H1 (cell line): ENCODE results near the gene VWF. TPM values are rescaled to one million over a fixed set of nuclear protein-coding genes. Genes with fewer than 3 reads are reported as not detected.

Source experiments
- CTCF ChIA-PET: fragments of 300-600 bp; sonication (Branson Sonifier 250); formaldehyde crosslinking; loops from one replicate; lab custom pipeline; 2021; ENCODE audit not compliant: partially characterized antibody; lab: Charles Lee
- POLR2A ChIA-PET: fragments of 300-600 bp; sonication (Branson Sonifier 250); formaldehyde crosslinking; loops from one replicate; lab custom pipeline; 2021; ENCODE audit warnings: inconsistent platforms; ENCODE audit not compliant: partially characterized antibody; lab: Charles Lee
- DNase-seq, 2 experiments: peaks; one replicate each; pipeline versions ENCODE4 v3.0.0 to v3.0.0-alpha.2; 2010 to 2022; ENCODE audit warnings: low spot score in 2 of 2, low read depth in 1 of 2, mixed read lengths in 1 of 2
- FAIRE-seq: peaks from 2 replicates; lab custom pipeline; 2011; peaks lifted over from hg19 to GRCh38; lab: Jason Lieb, UNC
- H2AFZ ChIP-seq: 2 replicates; pipeline ENCODE4 v1.8.1; 2012; ENCODE audit warnings: low read length, inconsistent platforms
- H2AK5ac ChIP-seq: 2 replicates; pipeline ENCODE4 v1.6.1; 2013; ENCODE audit warnings: low read depth, low read length
- H2BK120ac ChIP-seq: replicated peaks from 2 replicates; pipeline ENCODE3; 2013; ENCODE audit warnings: low read depth, low read length, inconsistent platforms
- H2BK12ac ChIP-seq: 2 replicates; pipeline ENCODE4 v1.6.1; 2013; ENCODE audit warnings: low read depth, low read length
- H2BK15ac ChIP-seq: 2 replicates; pipeline ENCODE4 v1.6.1; 2013; ENCODE audit warnings: low read length
- H2BK20ac ChIP-seq: 2 replicates; pipeline ENCODE4 v1.6.1; 2013; ENCODE audit warnings: low read length
- H2BK5ac ChIP-seq: 2 replicates; pipeline ENCODE4 v1.6.1; 2013; ENCODE audit warnings: low read depth, low read length
- H3K14ac ChIP-seq: 2 replicates; pipeline ENCODE4 v1.6.1; 2013; ENCODE audit warnings: inconsistent platforms; ENCODE audit not compliant: insufficient read length
- H3K18ac ChIP-seq: 2 replicates; pipeline ENCODE4 v1.6.1; 2013; ENCODE audit warnings: low read length; ENCODE audit errors: extremely low read depth
- H3K23ac ChIP-seq: 2 replicates; pipeline ENCODE4 v1.6.1; 2013; ENCODE audit warnings: inconsistent platforms; ENCODE audit not compliant: insufficient read length
- H3K23me2 ChIP-seq: 2 replicates; pipeline ENCODE4 v1.6.1; 2013; ENCODE audit warnings: low read depth, low read length
- H3K27ac ChIP-seq: 2 replicates; pipeline ENCODE4 v1.6.1; 2011; ENCODE audit warnings: low read depth, low read length, inconsistent platforms
- H3K27me3 ChIP-seq, 4 experiments: replicated peaks in 1 of 4; 1 replicate in 1 of 4; 2 replicates in 3 of 4; pipeline versions ENCODE4 v1.6.1 to v1.8.1; 2011 to 2013; ENCODE audit warnings: low read length in 3 of 4, mild to moderate bottlenecking in 3 of 4, inconsistent platforms in 2 of 4, mixed read lengths in 2 of 4, moderate library complexity in 1 of 4; ENCODE audit not compliant: control insufficient read depth in 3 of 4, insufficient read depth in 3 of 4; ENCODE audit errors: extremely low read depth in 1 of 4
- H3K36me3 ChIP-seq, 4 experiments: 2 replicates each; pipeline versions ENCODE4 v1.6.1 to v1.8.1; 2011 to 2013; ENCODE audit warnings: mild to moderate bottlenecking in 4 of 4, low read length in 3 of 4, moderate library complexity in 2 of 4, control low read depth in 1 of 4, inconsistent platforms in 1 of 4; ENCODE audit not compliant: insufficient read depth in 4 of 4, control insufficient read depth in 2 of 4
- H3K4ac ChIP-seq: replicated peaks from 2 replicates; pipeline ENCODE3; 2013; ENCODE audit warnings: low read length, low read depth, mixed read lengths, inconsistent platforms; ENCODE audit not compliant: insufficient read length
- H3K4me1 ChIP-seq, 4 experiments: replicated peaks in 1 of 4; 1 replicate in 1 of 4; 2 replicates in 3 of 4; pipeline versions ENCODE4 v1.6.1 to v1.8.1; 2011 to 2013; ENCODE audit warnings: low read length in 3 of 4, inconsistent platforms in 2 of 4, mixed read lengths in 1 of 4; ENCODE audit not compliant: insufficient read depth in 4 of 4, control insufficient read depth in 3 of 4
- H3K4me2 ChIP-seq, 2 experiments: 2 replicates each; pipeline versions ENCODE4 v1.6.1 to v1.8.1; 2011 to 2013; ENCODE audit warnings: low read depth in 2 of 2, low read length in 2 of 2, control low read depth in 1 of 2, inconsistent platforms in 1 of 2, mild to moderate bottlenecking in 1 of 2; ENCODE audit not compliant: insufficient read depth in 1 of 2
- H3K4me3 ChIP-seq, 4 experiments: fragments of 200-600, 300-600 bp in 1 of 4; sonication (generic), shearing (Covaris generic), sonication (Bioruptor Twin) in 1 of 4; 2 replicates each; pipeline versions ENCODE4 v1.5.1 to v1.8.1; 2011 to 2016; ENCODE audit warnings: low read length in 4 of 4, low read depth in 3 of 4, control low read depth in 2 of 4, inconsistent platforms in 2 of 4, mild to moderate bottlenecking in 2 of 4, mixed read lengths in 1 of 4, moderate library complexity in 1 of 4; ENCODE audit not compliant: insufficient read depth in 2 of 4; ENCODE audit errors: extremely low read depth in 1 of 4
- H3K56ac ChIP-seq: replicated peaks from 2 replicates; pipeline ENCODE3; 2013; ENCODE audit warnings: low read depth, mild to moderate bottlenecking, mixed read lengths, low read length, inconsistent platforms; ENCODE audit not compliant: insufficient read length
- H3K79me1 ChIP-seq: 2 replicates; pipeline ENCODE4 v1.6.1; 2013; ENCODE audit warnings: low read depth, low read length, control low read depth
- H3K79me2 ChIP-seq, 2 experiments: 2 replicates each; pipeline versions ENCODE4 v1.6.1 to v1.8.1; 2012 to 2013; ENCODE audit warnings: low read length in 2 of 2, mild to moderate bottlenecking in 2 of 2, inconsistent platforms in 1 of 2; ENCODE audit not compliant: insufficient read depth in 2 of 2, control insufficient read depth in 1 of 2
- H3K9ac ChIP-seq, 4 experiments: replicated peaks in 1 of 4; 1 replicate in 1 of 4; 2 replicates in 3 of 4; pipeline versions ENCODE4 v1.6.1 to v1.8.1; 2011 to 2013; ENCODE audit warnings: low read depth in 3 of 4, low read length in 3 of 4, control low read depth in 2 of 4, mild to moderate bottlenecking in 2 of 4, moderate library complexity in 2 of 4, inconsistent platforms in 1 of 4; ENCODE audit errors: extremely low read depth in 1 of 4
- H3K9me3 ChIP-seq, 2 experiments: 2 replicates each; pipeline versions ENCODE4 v1.6.1 to v1.8.1; 2012 to 2013; ENCODE audit warnings: mild to moderate bottlenecking in 2 of 2, moderate library complexity in 2 of 2, control low read depth in 1 of 2, inconsistent platforms in 1 of 2, low read depth in 1 of 2, low read length in 1 of 2, mixed read lengths in 1 of 2; ENCODE audit not compliant: insufficient read depth in 2 of 2
- H4K20me1 ChIP-seq, 2 experiments: replicated peaks in 1 of 2; 2 replicates each; pipeline versions ENCODE3 to v1.8.1; 2011 to 2013; ENCODE audit warnings: inconsistent platforms in 2 of 2, low read length in 2 of 2, mild to moderate bottlenecking in 1 of 2; ENCODE audit not compliant: insufficient read depth in 2 of 2, control insufficient read depth in 1 of 2
- H4K5ac ChIP-seq: 2 replicates; pipeline ENCODE4 v1.6.1; 2013; ENCODE audit warnings: low read length, low read depth, mixed read lengths, inconsistent platforms; ENCODE audit not compliant: insufficient read length
- H4K8ac ChIP-seq: 2 replicates; pipeline ENCODE4 v1.8.0; 2013; ENCODE audit warnings: mild to moderate bottlenecking, moderate library complexity, low read length, inconsistent platforms; ENCODE audit not compliant: insufficient read depth; ENCODE audit errors: extremely low read depth
- H4K91ac ChIP-seq: replicated peaks from 2 replicates; pipeline ENCODE3; 2013; ENCODE audit warnings: low read length, mixed read lengths, inconsistent platforms; ENCODE audit not compliant: insufficient read length
- SIN3A ChIP-seq, 2 experiments: IDR thresholded peaks in 1 of 2; conservative IDR thresholded peaks in 1 of 2; 2 replicates each; pipeline ENCODE4 v1.6.1; 2011 to 2012; ENCODE audit warnings: low read length in 2 of 2, improper control_type of control experiment in 1 of 2, low read depth in 1 of 2, mild to moderate bottlenecking in 1 of 2
- WGBS, 2 experiments: shearing (Covaris generic) in 1 of 2; methylation state at CpG; one replicate each; pipeline versions ENCODE4 v1.1.6 to v1.1.7; 2013 to 2015; ENCODE audit warnings: low lambda C conversion rate in 2 of 2, mixed read lengths in 2 of 2, inconsistent platforms in 1 of 2, low coverage in 1 of 2, missing lambda C conversion rate in 1 of 2; ENCODE audit not compliant: insufficient replicate concordance in 2 of 2, insufficient coverage in 1 of 2, insufficient read length in 1 of 2; ENCODE audit errors: extremely low coverage in 1 of 2, missing lambda C conversion rate in 1 of 2; 5-methylcytosine and 5-hydroxymethylcytosine counted together
- polyA plus RNA-seq, 7 experiments: library from polyadenylated mRNA; depleted of rRNA in 3 of 7; stranded (reverse) in 5 of 7; unstranded in 2 of 7; fragments of >200 nt in 5 of 7; fragments of 200-250 nt in 2 of 7; gene quantifications; 1 replicate in 5 of 7; 2 replicates in 1 of 7; 4 replicates in 1 of 7; pipeline versions ENCODE4 v1.2.1 to v1.2.3, GENCODE V29; 2011 to 2013; ENCODE audit warnings: missing spikeins in 2 of 7, mixed read lengths in 2 of 7
- total RNA-seq: library from RNA; stranded (reverse); fragmentation: NEBNext Ultra II Directional; extraction: Animal tissue kit (Norgen Biotek cat#: 25700); gene quantifications from 2 replicates; pipeline ENCODE4 v1.2.1, GENCODE V29; 2021

Gene VWF
- total and polyA plus RNA-seq, 2 of the 8 experiments (the other 6 are each of a cell fraction or from before 2014, with no cell fraction given) = 0.39 to 0.60 TPM

DNA sequence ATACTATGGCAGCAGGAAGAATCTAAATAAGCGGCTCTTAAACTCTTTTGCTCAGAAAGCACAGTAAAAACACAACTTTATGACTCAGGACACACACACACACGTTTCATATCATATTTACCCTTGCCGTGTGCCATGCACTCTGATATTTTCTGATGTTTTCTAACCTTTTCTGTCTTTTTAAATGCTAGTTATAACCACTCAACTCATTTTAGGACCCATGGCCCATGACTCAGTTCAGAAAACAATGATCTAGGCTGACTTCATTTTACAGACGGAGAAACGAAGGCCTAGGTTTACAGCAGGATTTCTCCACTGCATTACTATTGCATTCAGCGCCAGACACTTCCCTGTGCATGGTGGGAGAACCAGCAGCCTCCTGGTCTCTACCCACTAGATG is 9.1 kb downstream of the VWF start:
- Histone ChIP-seq H2AK5ac (no peak overlapping the region), H3K27me3 (no peaks in the 10 kb centered on the region), H3K56ac (no peak overlapping the region), H3K14ac (no peak overlapping the region), H4K20me1 (no peaks in the 10 kb centered on the region), H3K23ac (no peak overlapping the region), H2BK12ac (no peak overlapping the region), H3K4ac (no peak overlapping the region), H3K27ac (no peak overlapping the region), H2BK120ac (no peak overlapping the region), H3K4me1 (no peaks in the 10 kb centered on the region), H3K4me2 (no peak overlapping the region), H2BK5ac (no peak overlapping the region), H4K91ac (no peak overlapping the region), H2AFZ (no peak overlapping the region), H2BK20ac (no peak overlapping the region; the same call in 1 of the 2 replicates), H3K79me1 (no peaks in the 10 kb centered on the region), H3K18ac (no peak overlapping the region), H3K79me2 (no peaks in the 10 kb centered on the region), H2BK15ac (no peak overlapping the region), H4K8ac (no peak overlapping the region), H3K36me3 (no peaks in the 10 kb centered on the region), H4K5ac (no peak overlapping the region), H3K9ac (no peak overlapping the region), H3K23me2 (no peaks in the 10 kb centered on the region), H3K4me3 (no peak overlapping the region), H3K9me3 (no peaks in the 10 kb centered on the region)
- FAIRE-seq (no peak), DNase-seq (no peak)
- WGBS, 2 experiments = 91% methylated on average over 6 of the region's 6 CpGs; no CpG with 5 or more reads in 1 of the 2 experiments
- POLR2A ChIA-PET = no interaction called here
- no peak for TF ChIP-seq SIN3A (conservative IDR thresholded peaks at IDR 0.05 in 1 of 2, IDR thresholded peaks at IDR 0.05 in 1 of 2; ENCODE audit: low read depth in 1 of 2, low read length in 2 of 2)
- CTCF ChIA-PET = interaction anchor here (0.9 to 1.0 kb wide), 2 partner anchors 56 to 169 kb away, joined by 3 read pairs; no protein-coding TSS in a partner anchor
